GM23338 (cell line): Measurements from ENCODE around the gene TMEM63C. TPM values are rescaled to one million over a fixed set of nuclear protein-coding genes. Genes with fewer than 3 reads are reported as not detected.

Source experiments
- ATAC-seq: fragments of 200-7000 bp; cut with Tn5 transposase; 3 replicates; pipeline ENCODE4 v1.9.1; 2020
- DNase-seq: peaks from one replicate; pipeline ENCODE4 v3.0.0-alpha.2; 2015; ENCODE audit warnings: low spot score
- H2AFZ ChIP-seq: fragments of 200-600 bp; sonication (generic); 2 replicates; pipeline ENCODE4 v1.8.0; 2016; ENCODE audit warnings: antibody characterized with exemption, mild to moderate bottlenecking, moderate library complexity
- H3F3A ChIP-seq: fragments of 200-600 bp; sonication (generic); replicated peaks from 2 replicates; pipeline ENCODE4 v1.8.0; 2017; ENCODE audit warnings: antibody characterized with exemption, mixed run types, low read depth
- H3K27ac ChIP-seq: fragments of 200-600 bp; sonication (generic); 2 replicates; pipeline ENCODE4 v1.6.1; 2016; ENCODE audit warnings: low read depth
- H3K27me3 ChIP-seq: fragments of 200-600 bp; sonication (generic); 2 replicates; pipeline ENCODE4 v1.8.0; 2016; ENCODE audit warnings: mild to moderate bottlenecking, mixed run types, moderate library complexity; ENCODE audit not compliant: insufficient read depth
- H3K36me3 ChIP-seq: fragments of 200-600 bp; sonication (generic); 2 replicates; pipeline ENCODE4 v1.8.0; 2016; ENCODE audit warnings: mild to moderate bottlenecking; ENCODE audit not compliant: insufficient read depth
- H3K4me1 ChIP-seq: fragments of 200-600 bp; sonication (generic); 2 replicates; pipeline ENCODE4 v1.8.0; 2016; ENCODE audit warnings: mild to moderate bottlenecking, moderate library complexity; ENCODE audit not compliant: insufficient read depth
- H3K4me2 ChIP-seq: fragments of 200-600 bp; sonication (generic); 2 replicates; pipeline ENCODE4 v1.7.1; 2017; ENCODE audit warnings: mixed run types
- H3K4me3 ChIP-seq: fragments of 200-600 bp; sonication (generic); 2 replicates; pipeline ENCODE4 v1.6.1; 2016; ENCODE audit warnings: mixed run types
- H3K79me2 ChIP-seq: fragments of 200-600 bp; sonication (generic); replicated peaks from 2 replicates; pipeline ENCODE4 v1.8.0; 2017; ENCODE audit warnings: mild to moderate bottlenecking; ENCODE audit not compliant: insufficient read depth
- H3K9me2 ChIP-seq: fragments of 200-600 bp; sonication (generic); 2 replicates; pipeline ENCODE4 v1.8.0; 2017; ENCODE audit not compliant: insufficient read depth
- H4K20me1 ChIP-seq: fragments of 200-600 bp; sonication (generic); replicated peaks from 2 replicates; pipeline ENCODE4 v1.8.0; 2017; ENCODE audit warnings: mild to moderate bottlenecking; ENCODE audit not compliant: insufficient read depth
- H3K27ac Mint-ChIP-seq: 2 replicates; pipeline ENCODE4 v1.8.0; 2020; ENCODE audit warnings: inconsistent platforms, mild to moderate bottlenecking, moderate library complexity, mixed read lengths
- H3K27me3 Mint-ChIP-seq: 3 replicates; pipeline ENCODE4 v1.8.0; 2022; ENCODE audit warnings: low read depth, mild to moderate bottlenecking, moderate library complexity, mixed read lengths, inconsistent platforms; ENCODE audit not compliant: insufficient read depth, poor library complexity
- H3K36me3 Mint-ChIP-seq: 3 replicates; pipeline ENCODE4 v1.8.0; 2021; ENCODE audit warnings: low read depth, mild to moderate bottlenecking, inconsistent platforms, moderate library complexity, mixed read lengths
- H3K4me1 Mint-ChIP-seq: 3 replicates; pipeline ENCODE4 v1.8.0; 2020; ENCODE audit warnings: mild to moderate bottlenecking, inconsistent platforms, mixed read lengths
- H3K4me3 Mint-ChIP-seq: 3 replicates; pipeline ENCODE4 v1.8.0; 2021; ENCODE audit warnings: moderate library complexity, mild to moderate bottlenecking, inconsistent platforms, mixed read lengths
- H3K9me3 Mint-ChIP-seq: 3 replicates; pipeline ENCODE4 v1.8.0; 2020; ENCODE audit warnings: moderate library complexity, mild to moderate bottlenecking, inconsistent platforms, mixed read lengths
- CREB1 ChIP-seq: fragments of 250-450 bp; sonication (Bioruptor Pico); IDR thresholded peaks from 2 replicates; pipeline ENCODE4 v1.5.0; 2020; ENCODE audit warnings: low read depth, mild to moderate bottlenecking, moderate library complexity
- CTCF ChIP-seq, 2 experiments: fragments of 200-600 bp in 1 of 2; sonication (generic) in 1 of 2; conservative IDR thresholded peaks; 2 replicates each; pipeline versions ENCODE4 v1.5.1 to v1.6.1; 2016 to 2017; ENCODE audit warnings: antibody characterized with exemption in 2 of 2, low read depth in 2 of 2, mild to moderate bottlenecking in 2 of 2, moderate library complexity in 1 of 2
- ETS1 ChIP-seq: IDR thresholded peaks from 2 replicates; pipeline ENCODE4 v1.6.1; 2016; ENCODE audit warnings: antibody characterized with exemption
- EZH2 ChIP-seq: fragments of 200-600 bp; sonication (generic); IDR thresholded peaks from one replicate; pipeline ENCODE4 v1.8.0; 2017; ENCODE audit warnings: antibody characterized with exemption, mild to moderate bottlenecking, low read depth; ENCODE audit not compliant: unreplicated experiment
- EZH2phosphoT487 ChIP-seq: fragments of 200-600 bp; sonication (generic); IDR thresholded peaks from one replicate; pipeline ENCODE4 v1.8.1; 2018; ENCODE audit warnings: antibody characterized with exemption; ENCODE audit not compliant: unreplicated experiment
- JUNB ChIP-seq: IDR thresholded peaks from one replicate; pipeline ENCODE4 v1.6.1; 2016; ENCODE audit warnings: antibody characterized with exemption; ENCODE audit not compliant: unreplicated experiment
- NANOG ChIP-seq: IDR thresholded peaks from 2 replicates; pipeline ENCODE4 v1.6.1; 2016; ENCODE audit warnings: antibody characterized with exemption, borderline replicate concordance
- POLR2AphosphoS5 ChIP-seq: IDR thresholded peaks from 2 replicates; pipeline ENCODE4 v1.6.1; 2016; ENCODE audit warnings: antibody characterized with exemption, low read depth
- REST ChIP-seq: IDR thresholded peaks from one replicate; pipeline ENCODE4 v1.6.1; 2018; ENCODE audit warnings: antibody characterized with exemption; ENCODE audit not compliant: unreplicated experiment
- ZNF114 ChIP-seq: fragments of 250-450 bp; sonication (Bioruptor Pico); IDR thresholded peaks from 2 replicates; pipeline ENCODE4 v1.5.0; 2020; ENCODE audit warnings: mild to moderate bottlenecking, moderate library complexity
- ZNF331 ChIP-seq: fragments of 250-450 bp; sonication (Bioruptor Pico); IDR thresholded peaks from 2 replicates; pipeline ENCODE4 v1.5.0; 2020; ENCODE audit warnings: low read depth, mild to moderate bottlenecking, moderate library complexity
- polyA plus RNA-seq: library from polyadenylated mRNA; unstranded; fragments of >200 nt; fragmentation: Nextera tagmentation; extraction: Ambion mirVana; gene quantifications from 2 replicates; pipeline ENCODE4 v1.2.1, GENCODE V29; 2016
- total RNA-seq: library from RNA; depleted of rRNA; stranded (reverse); fragments of >200 nt; shearing (Covaris generic); gene quantifications from 2 replicates; pipeline ENCODE4 v1.2.3, GENCODE V29; 2014

TMEM63C gene
- total and polyA plus RNA-seq, 2 experiments from 2014 or later: 2.1 to 6.3 TPM

GRCh38 chr14:77228056-77228455, 46.5 kb downstream of the TMEM63C start:
- H3K36me3 Mint-ChIP-seq: no peaks in the 10 kb centered on the region
- Histone ChIP-seq H3K27me3 (no peaks in the 10 kb centered on the region), H3F3A (no peaks in the 10 kb centered on the region), H3K27ac (no peak overlapping the region), H3K36me3 (no peaks in the 10 kb centered on the region), H3K9me2 (no peaks in the 10 kb centered on the region), H3K4me3 (no peak overlapping the region), H4K20me1 (no peaks in the 10 kb centered on the region), H3K4me2 (no peak overlapping the region), H2AFZ (no peak overlapping the region), H3K79me2 (no peaks in the 10 kb centered on the region), H3K4me1 (peaks cover 19% of the 10 kb centered on the region)
- peaks cover 29% of the 10 kb centered on the region for H3K4me1 Mint-ChIP-seq
- peak; percentile 73 for ATAC-seq
- no peak overlapping the region for H3K27ac Mint-ChIP-seq
- no peak overlapping the region for H3K4me3 Mint-ChIP-seq
- DNase-seq: peak; percentile 50
- peaks cover 7% of the 10 kb centered on the region for H3K27me3 Mint-ChIP-seq
- TF ChIP-seq NANOG: no peak
- TF ChIP-seq ZNF114 (CRISPR knock-in tag): no peak
- TF ChIP-seq EZH2: no peak
- TF ChIP-seq JUNB: no peak
- TF ChIP-seq CTCF (conservative IDR thresholded peaks at IDR 0.05; ENCODE audit: low read depth in 2 of 2): 0 out of 4 replicates have a peak, but pooled peaks of 1 of the 2 experiments have one; percentile 8
- TF ChIP-seq REST: no peak
- no peaks in the 10 kb centered on the region; the same call in 2 of the 3 replicates for H3K9me3 Mint-ChIP-seq

GRCh38 chr14:77230914-77231313, 49.3 kb downstream of the TMEM63C start:
- peaks cover 7% of the 10 kb centered on the region for H3K27me3 Mint-ChIP-seq
- H4K20me1 ChIP-seq: no peaks in the 10 kb centered on the region
- no peaks in the 10 kb centered on the region for H3K27me3 ChIP-seq
- no peaks in the 10 kb centered on the region for H3K9me2 ChIP-seq
- H3K4me3 Mint-ChIP-seq: no peak overlapping the region
- no peak overlapping the region for H3K4me2 ChIP-seq
- no peaks in the 10 kb centered on the region for H3K4me1 ChIP-seq
- no peak overlapping the region for H3K27ac Mint-ChIP-seq
- H3K9me3 Mint-ChIP-seq: no peaks in the 10 kb centered on the region; the same call in 2 of the 3 replicates
- ATAC-seq (no peak), DNase-seq (no peak)
- no peaks in the 10 kb centered on the region for H3F3A ChIP-seq
- H3K79me2 ChIP-seq: no peaks in the 10 kb centered on the region
- H3K36me3 Mint-ChIP-seq: no peaks in the 10 kb centered on the region
- no peaks in the 10 kb centered on the region for H3K36me3 ChIP-seq
- no peak overlapping the region for H2AFZ ChIP-seq
- H3K4me3 ChIP-seq: no peak overlapping the region
- no peak overlapping the region for H3K27ac ChIP-seq
- peaks cover 8% of the 10 kb centered on the region; the same call in 2 of the 3 replicates for H3K4me1 Mint-ChIP-seq
- TF ChIP-seq ETS1: no peak
- no peak for TF ChIP-seq REST
- no peak for TF ChIP-seq JUNB
- no peak for TF ChIP-seq EZH2
- TF ChIP-seq ZNF114 (CRISPR knock-in tag): no peak
- TF ChIP-seq NANOG: no peak
- no peak for TF ChIP-seq EZH2phosphoT487
- TF ChIP-seq ZNF331 (CRISPR knock-in tag): no peak
- TF ChIP-seq POLR2AphosphoS5: no peak
- no peak for TF ChIP-seq CTCF (conservative IDR thresholded peaks at IDR 0.05; ENCODE audit: low read depth in 2 of 2)
- TF ChIP-seq CREB1 (CRISPR knock-in tag): no peak
